ENCODE measurements around the gene MAN2C1.

GRCh38 chr15:75355369-75355768 is 13.0 kb downstream of the MAN2C1 start:
- TF ChIP-seq YY1 (IDR thresholded peaks at IDR 0.05; ENCODE audit: insufficient read depth, insufficient read length), result no peak
- no peak for TF ChIP-seq ZNF274 (IDR thresholded peaks at IDR 0.05; ENCODE audit: low read depth, low read length)
